ENCODE data around the gene MACROD2. TPM values are rescaled to one million over a fixed set of nuclear protein-coding genes. Genes with fewer than 3 reads are reported as not detected.

MACROD2 gene
- polyA plus RNA-seq, 2 of the 4 experiments (the other 2 are of a cell fraction) = 0.96 to 1.3 TPM

DNA sequence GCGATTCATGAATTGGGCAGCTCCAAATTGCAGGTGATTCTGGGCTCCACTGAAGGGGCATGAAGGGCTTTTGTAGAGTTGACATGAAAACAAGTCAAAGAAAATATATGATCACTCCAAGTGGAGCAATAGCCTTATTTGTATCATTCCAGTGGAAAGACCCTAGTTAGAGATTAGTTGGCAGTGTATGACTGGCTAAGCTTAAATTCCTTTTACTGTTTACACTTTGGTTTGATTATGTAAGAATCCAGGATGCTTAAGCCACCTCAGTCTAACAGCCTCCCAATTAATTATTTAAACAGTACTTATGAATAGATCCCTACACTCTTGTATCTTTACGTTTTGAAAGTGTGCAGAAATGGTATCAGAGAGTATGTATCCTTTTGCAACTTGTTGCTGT is 1865.5 kb downstream of the MACROD2 start:
- CTCF ChIA-PET = no interaction called here
- H3K4me3 ChIP-seq = no peak overlapping the region
- DNase-seq (ENCODE audit: low read depth in 1 of 2, low spot score in 1 of 2) (no peak), FAIRE-seq (no peak), ATAC-seq (no peak)
- H3K9me3 ChIP-seq = peaks cover 3% of the 10 kb centered on the region; the same call in 1 of the 3 replicates
- 3% methylated on average over 2 of the region's 2 CpGs for WGBS (ENCODE audit: missing lambda C conversion rate)
- H3K27ac ChIP-seq = no peak overlapping the region
- no peak overlapping the region for H3K4me2 ChIP-seq
- POLR2A ChIA-PET = no interaction called here
- no peaks in the 10 kb centered on the region for H3K4me1 ChIP-seq
- TF ChIP-seq POLR2A (IDR thresholded peaks at IDR 0.05; ENCODE audit: low read length) (no peak), CBX2 (IDR thresholded peaks at IDR 0.05; ENCODE audit: borderline replicate concordance, low read depth) (no peak), JUNB (IDR thresholded peaks at IDR 0.05) (no peak), RFX5 (IDR thresholded peaks at IDR 0.05) (no peak), ZFP36 (IDR thresholded peaks at IDR 0.05; ENCODE audit: borderline replicate concordance, partially characterized antibody) (no peak), MYC (IDR thresholded peaks at IDR 0.05; ENCODE audit: borderline replicate concordance, low read length) (no peak), GATA3 (IDR thresholded peaks at IDR 0.05; ENCODE audit: borderline replicate concordance) (no peak), FOXS1 (CRISPR knock-in tag; IDR thresholded peaks at IDR 0.05) (no peak), CBX8 (IDR thresholded peaks at IDR 0.05) (no peak), HOXA7 (CRISPR knock-in tag; IDR thresholded peaks at IDR 0.05) (no peak), FOSB (CRISPR knock-in tag; IDR thresholded peaks at IDR 0.05) (no peak)
- TF ChIP-seq, protein P1, sequence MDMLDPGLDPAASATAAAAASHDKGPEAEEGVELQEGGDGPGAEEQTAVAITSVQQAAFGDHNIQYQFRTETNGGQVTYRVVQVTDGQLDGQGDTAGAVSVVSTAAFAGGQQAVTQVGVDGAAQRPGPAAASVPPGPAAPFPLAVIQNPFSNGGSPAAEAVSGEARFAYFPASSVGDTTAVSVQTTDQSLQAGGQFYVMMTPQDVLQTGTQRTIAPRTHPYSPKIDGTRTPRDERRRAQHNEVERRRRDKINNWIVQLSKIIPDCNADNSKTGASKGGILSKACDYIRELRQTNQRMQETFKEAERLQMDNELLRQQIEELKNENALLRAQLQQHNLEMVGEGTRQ (IDR thresholded peaks at IDR 0.05) = no peak
- TF ChIP-seq, protein P2, sequence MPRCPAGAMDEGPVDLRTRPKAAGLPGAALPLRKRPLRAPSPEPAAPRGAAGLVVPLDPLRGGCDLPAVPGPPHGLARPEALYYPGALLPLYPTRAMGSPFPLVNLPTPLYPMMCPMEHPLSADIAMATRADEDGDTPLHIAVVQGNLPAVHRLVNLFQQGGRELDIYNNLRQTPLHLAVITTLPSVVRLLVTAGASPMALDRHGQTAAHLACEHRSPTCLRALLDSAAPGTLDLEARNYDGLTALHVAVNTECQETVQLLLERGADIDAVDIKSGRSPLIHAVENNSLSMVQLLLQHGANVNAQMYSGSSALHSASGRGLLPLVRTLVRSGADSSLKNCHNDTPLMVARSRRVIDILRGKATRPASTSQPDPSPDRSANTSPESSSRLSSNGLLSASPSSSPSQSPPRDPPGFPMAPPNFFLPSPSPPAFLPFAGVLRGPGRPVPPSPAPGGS (IDR thresholded peaks at IDR 0.05) = no peak
- TF ChIP-seq, protein P3, sequence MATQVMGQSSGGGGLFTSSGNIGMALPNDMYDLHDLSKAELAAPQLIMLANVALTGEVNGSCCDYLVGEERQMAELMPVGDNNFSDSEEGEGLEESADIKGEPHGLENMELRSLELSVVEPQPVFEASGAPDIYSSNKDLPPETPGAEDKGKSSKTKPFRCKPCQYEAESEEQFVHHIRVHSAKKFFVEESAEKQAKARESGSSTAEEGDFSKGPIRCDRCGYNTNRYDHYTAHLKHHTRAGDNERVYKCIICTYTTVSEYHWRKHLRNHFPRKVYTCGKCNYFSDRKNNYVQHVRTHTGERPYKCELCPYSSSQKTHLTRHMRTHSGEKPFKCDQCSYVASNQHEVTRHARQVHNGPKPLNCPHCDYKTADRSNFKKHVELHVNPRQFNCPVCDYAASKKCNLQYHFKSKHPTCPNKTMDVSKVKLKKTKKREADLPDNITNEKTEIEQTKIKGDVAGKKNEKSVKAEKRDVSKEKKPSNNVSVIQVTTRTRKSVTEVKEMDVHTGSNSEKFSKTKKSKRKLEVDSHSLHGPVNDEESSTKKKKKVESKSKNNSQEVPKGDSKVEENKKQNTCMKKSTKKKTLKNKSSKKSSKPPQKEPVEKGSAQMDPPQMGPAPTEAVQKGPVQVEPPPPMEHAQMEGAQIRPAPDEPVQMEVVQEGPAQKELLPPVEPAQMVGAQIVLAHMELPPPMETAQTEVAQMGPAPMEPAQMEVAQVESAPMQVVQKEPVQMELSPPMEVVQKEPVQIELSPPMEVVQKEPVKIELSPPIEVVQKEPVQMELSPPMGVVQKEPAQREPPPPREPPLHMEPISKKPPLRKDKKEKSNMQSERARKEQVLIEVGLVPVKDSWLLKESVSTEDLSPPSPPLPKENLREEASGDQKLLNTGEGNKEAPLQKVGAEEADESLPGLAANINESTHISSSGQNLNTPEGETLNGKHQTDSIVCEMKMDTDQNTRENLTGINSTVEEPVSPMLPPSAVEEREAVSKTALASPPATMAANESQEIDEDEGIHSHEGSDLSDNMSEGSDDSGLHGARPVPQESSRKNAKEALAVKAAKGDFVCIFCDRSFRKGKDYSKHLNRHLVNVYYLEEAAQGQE (IDR thresholded peaks at IDR 0.05) = no peak
- TF ChIP-seq, protein P4, sequence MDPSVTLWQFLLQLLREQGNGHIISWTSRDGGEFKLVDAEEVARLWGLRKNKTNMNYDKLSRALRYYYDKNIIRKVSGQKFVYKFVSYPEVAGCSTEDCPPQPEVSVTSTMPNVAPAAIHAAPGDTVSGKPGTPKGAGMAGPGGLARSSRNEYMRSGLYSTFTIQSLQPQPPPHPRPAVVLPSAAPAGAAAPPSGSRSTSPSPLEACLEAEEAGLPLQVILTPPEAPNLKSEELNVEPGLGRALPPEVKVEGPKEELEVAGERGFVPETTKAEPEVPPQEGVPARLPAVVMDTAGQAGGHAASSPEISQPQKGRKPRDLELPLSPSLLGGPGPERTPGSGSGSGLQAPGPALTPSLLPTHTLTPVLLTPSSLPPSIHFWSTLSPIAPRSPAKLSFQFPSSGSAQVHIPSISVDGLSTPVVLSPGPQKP (IDR thresholded peaks at IDR 0.05; ENCODE audit: low read depth, low read length) = no peak
- TF ChIP-seq, protein P5, sequence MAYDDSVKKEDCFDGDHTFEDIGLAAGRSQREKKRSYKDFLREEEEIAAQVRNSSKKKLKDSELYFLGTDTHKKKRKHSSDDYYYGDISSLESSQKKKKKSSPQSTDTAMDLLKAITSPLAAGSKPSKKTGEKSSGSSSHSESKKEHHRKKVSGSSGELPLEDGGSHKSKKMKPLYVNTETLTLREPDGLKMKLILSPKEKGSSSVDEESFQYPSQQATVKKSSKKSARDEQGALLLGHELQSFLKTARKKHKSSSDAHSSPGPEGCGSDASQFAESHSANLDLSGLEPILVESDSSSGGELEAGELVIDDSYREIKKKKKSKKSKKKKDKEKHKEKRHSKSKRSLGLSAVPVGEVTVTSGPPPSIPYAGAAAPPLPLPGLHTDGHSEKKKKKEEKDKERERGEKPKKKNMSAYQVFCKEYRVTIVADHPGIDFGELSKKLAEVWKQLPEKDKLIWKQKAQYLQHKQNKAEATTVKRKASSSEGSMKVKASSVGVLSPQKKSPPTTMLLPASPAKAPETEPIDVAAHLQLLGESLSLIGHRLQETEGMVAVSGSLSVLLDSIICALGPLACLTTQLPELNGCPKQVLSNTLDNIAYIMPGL (CRISPR knock-in tag; IDR thresholded peaks at IDR 0.05; ENCODE audit: borderline replicate concordance) = no peak
- TF ChIP-seq, protein P6, sequence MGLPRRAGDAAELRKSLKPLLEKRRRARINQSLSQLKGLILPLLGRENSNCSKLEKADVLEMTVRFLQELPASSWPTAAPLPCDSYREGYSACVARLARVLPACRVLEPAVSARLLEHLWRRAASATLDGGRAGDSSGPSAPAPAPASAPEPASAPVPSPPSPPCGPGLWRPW (IDR thresholded peaks at IDR 0.05) = no peak

DNA sequence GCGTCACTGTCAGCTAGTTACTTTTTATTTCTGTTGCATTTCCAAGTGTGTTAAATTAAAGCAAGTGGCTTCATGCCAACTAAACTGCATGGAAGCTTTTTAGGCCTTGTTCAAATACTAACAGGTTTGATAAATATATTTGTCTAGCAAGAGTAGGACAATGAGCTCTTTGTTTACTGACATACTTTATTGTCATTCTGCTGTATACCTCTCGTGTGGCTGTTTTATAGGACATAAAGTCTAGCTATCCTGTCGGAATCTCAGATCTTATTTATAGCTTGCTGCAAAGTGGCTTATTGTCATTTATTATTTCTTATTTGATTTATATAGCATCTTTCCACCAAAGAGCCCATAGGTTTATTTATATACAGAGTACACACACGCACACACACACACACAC is 1866.9 kb downstream of the MACROD2 start:
- POLR2A ChIA-PET = no interaction called here
- CTCF ChIA-PET = no interaction called here
- H3K4me3 ChIP-seq = no peak overlapping the region
- ATAC-seq (no peak), FAIRE-seq (no peak), DNase-seq (ENCODE audit: low read depth in 1 of 2, low spot score in 1 of 2) (no peak)
- H3K4me1 ChIP-seq = no peaks in the 10 kb centered on the region
- no peak overlapping the region for H3K4me2 ChIP-seq
- peaks cover 3% of the 10 kb centered on the region; the same call in 1 of the 3 replicates for H3K9me3 ChIP-seq
- H3K27ac ChIP-seq = no peak overlapping the region
- 20% methylated on average over 4 of the region's 4 CpGs for WGBS (ENCODE audit: missing lambda C conversion rate)
- TF ChIP-seq RFX5 (IDR thresholded peaks at IDR 0.05) (no peak), POLR2A (IDR thresholded peaks at IDR 0.05; ENCODE audit: low read length) (no peak), MYC (IDR thresholded peaks at IDR 0.05; ENCODE audit: borderline replicate concordance, low read length) (no peak), JUNB (IDR thresholded peaks at IDR 0.05) (no peak), FOSB (CRISPR knock-in tag; IDR thresholded peaks at IDR 0.05) (no peak), HEYL (CRISPR knock-in tag; IDR thresholded peaks at IDR 0.05) (no peak), FOSL2 (IDR thresholded peaks at IDR 0.05) (no peak), FOSL2 (CRISPR knock-in tag; IDR thresholded peaks at IDR 0.05) (no peak), BHLHE40 (IDR thresholded peaks at IDR 0.05; ENCODE audit: low read depth, low read length) (no peak)
- TF ChIP-seq, protein P7, sequence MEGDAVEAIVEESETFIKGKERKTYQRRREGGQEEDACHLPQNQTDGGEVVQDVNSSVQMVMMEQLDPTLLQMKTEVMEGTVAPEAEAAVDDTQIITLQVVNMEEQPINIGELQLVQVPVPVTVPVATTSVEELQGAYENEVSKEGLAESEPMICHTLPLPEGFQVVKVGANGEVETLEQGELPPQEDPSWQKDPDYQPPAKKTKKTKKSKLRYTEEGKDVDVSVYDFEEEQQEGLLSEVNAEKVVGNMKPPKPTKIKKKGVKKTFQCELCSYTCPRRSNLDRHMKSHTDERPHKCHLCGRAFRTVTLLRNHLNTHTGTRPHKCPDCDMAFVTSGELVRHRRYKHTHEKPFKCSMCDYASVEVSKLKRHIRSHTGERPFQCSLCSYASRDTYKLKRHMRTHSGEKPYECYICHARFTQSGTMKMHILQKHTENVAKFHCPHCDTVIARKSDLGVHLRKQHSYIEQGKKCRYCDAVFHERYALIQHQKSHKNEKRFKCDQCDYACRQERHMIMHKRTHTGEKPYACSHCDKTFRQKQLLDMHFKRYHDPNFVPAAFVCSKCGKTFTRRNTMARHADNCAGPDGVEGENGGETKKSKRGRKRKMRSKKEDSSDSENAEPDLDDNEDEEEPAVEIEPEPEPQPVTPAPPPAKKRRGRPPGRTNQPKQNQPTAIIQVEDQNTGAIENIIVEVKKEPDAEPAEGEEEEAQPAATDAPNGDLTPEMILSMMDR (IDR thresholded peaks at IDR 0.05) = no peak
- TF ChIP-seq, protein P8, sequence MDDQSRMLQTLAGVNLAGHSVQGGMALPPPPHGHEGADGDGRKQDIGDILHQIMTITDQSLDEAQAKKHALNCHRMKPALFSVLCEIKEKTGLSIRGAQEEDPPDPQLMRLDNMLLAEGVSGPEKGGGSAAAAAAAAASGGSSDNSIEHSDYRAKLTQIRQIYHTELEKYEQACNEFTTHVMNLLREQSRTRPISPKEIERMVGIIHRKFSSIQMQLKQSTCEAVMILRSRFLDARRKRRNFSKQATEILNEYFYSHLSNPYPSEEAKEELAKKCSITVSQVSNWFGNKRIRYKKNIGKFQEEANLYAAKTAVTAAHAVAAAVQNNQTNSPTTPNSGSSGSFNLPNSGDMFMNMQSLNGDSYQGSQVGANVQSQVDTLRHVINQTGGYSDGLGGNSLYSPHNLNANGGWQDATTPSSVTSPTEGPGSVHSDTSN (IDR thresholded peaks at IDR 0.05) = no peak
- TF ChIP-seq, protein P2 (IDR thresholded peaks at IDR 0.05) = no peak

All from A549 (cell line).